HG02678 (cell line): Measurements from ENCODE around the gene NAGLU.
A peak's percentile ranks its signal among the peaks of the same experiment; 100 is the strongest.
"Not testable (repeated sequence)": the region's sequence is repeated elsewhere in the genome, so short reads cannot be mapped to it uniquely, and the experiment has no call there.

Source experiments
- ATAC-seq: cut with Tn5 transposase; IDR thresholded peaks from one replicate; pipeline ENCODE4 v1.9.1; 2021; ENCODE audit warnings: mild to moderate bottlenecking, moderate library complexity; ENCODE audit not compliant: unreplicated experiment

NAGLU gene

DNA sequence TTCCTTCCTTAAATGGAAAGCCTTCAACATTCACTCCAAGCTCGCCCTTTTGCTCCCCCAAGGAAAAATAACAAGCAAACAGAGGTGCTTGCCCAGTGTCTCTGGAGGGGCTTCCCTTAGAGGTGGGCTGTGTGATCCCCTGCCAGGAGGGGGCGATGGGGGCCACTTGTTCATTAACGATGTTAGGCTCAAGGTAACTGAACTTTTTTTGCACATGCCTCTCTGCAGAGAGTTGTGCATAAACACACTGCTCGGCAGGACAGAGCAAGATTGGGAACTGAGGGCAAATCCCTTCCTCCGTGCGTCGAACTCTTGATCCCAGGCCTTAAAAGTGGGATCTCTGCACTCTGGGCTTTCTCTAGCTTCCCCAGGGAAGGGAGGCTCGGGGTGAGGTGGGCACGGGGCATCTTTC, 15.5 kb upstream of the NAGLU start:
- ATAC-seq, result no peak

DNA sequence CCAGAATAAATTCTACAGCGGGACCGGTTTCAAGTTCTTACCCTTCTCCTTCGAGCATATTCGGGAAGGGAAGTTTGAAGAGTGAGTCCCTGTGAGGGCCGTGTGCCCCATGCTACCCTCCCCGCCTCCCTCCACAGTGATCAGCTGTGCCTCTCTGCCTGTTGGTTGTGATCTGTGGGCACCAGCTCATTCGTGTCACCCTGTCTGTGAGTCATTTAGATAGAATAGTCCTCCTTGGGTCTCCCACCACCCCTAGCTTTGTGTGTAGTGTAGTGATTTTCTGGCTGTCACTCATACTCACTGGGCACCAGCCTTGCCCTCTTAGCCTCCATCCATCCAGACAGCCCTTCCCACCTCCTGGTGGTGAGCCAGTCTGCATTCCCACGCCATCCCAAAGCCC, 15.0 kb upstream of the NAGLU start:
- no peak for ATAC-seq

DNA sequence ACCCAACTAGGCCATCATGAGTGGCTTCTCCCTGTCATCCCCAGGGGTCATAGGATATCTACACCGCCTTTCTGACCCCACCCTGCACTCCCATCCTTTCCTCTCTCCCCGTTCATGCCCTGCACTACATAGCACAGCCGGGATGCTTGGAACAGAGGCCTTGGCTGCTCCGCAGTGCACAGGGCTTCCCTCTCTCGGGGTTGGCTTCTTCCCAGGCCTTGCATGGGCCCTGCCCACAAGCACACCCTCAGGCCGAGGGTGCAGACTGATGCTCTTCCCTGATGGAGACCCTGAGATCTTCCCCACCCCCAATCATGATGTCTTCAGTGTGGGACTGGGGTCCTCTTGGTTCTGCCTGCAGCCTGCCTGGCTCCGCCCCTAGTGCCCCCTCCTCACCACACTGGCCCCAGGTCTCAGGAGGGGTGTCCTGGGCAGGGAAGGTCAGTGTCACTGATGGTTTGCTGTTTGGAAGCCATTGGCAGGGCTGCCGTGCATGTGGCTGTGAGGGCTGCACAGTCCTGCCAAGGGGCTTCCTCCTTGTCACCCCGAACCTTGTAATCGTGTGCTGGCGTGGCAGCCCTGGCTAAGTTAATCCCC, 14.3 kb upstream of the NAGLU start:
- ATAC-seq, result no peak

DNA sequence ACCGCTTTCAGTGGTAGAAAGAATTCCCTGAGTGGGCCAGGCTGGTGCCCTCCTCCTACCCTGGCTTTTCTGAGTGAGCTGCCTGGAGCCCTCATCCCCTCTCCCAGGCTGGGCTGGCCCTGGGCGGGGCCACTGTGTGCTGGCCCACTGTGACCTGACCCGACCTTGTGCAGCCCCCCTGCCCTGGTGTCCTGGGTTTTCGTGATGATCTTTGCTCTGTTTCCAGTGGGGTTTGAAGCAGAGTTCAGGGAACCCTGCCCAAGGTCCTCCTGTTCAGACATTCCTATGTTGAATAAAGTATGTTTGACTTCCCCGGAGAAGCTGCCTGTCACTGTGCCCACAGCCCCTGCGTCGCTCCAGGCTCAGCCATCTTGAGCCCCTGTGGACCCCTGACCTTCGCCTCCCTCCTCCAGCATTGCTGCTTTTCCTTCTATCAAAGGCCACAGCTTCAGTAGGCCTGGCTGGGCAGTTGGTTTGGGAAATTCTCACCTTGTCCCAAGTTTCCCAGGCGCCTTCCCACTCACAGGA, 13.7 kb upstream of the NAGLU start:
- ATAC-seq, result no peak

DNA sequence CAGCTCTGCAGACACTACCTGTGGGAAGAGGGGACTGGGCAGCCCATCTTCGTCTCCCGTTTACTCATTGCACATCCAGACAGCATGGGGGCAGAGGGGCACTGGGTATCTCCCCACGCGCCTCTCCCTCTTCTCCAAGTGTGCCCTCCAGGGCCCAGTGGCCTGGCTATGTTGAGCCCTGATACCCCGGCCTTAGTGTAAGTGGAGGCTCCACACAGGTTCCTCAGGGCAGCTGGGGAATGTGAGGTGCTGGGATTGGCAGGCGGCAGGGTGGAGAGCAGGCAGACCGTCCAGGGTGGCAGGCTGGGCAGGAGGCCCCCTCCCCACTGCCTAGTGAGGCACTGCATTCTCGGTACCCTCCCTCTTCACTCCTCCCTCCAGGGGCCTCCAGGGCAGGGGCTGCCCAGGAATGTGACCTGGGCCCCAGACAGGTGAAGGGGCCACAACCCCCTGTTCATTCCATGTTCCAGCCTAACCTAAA, 13.2 kb upstream of the NAGLU start:
- ATAC-seq, result no peak

DNA sequence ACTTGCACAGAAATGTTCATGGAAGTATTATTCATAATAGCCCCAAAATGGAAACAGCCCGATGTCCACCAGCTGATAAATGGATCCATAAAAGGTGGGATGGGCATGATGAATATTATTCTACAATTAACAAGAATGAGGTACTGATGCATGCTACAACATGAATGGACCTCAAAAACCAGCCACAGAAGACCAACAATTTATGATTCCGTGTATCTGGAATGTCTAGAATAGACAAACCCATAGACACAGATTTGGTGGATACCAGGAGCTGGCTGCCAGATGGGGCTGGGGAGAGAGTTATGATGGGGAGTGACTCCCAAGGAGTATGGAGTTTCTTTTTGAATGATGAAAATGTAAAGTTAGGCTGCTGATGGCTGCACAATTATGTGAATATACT, 10.8 kb upstream of the NAGLU start:
- no peak for ATAC-seq

DNA sequence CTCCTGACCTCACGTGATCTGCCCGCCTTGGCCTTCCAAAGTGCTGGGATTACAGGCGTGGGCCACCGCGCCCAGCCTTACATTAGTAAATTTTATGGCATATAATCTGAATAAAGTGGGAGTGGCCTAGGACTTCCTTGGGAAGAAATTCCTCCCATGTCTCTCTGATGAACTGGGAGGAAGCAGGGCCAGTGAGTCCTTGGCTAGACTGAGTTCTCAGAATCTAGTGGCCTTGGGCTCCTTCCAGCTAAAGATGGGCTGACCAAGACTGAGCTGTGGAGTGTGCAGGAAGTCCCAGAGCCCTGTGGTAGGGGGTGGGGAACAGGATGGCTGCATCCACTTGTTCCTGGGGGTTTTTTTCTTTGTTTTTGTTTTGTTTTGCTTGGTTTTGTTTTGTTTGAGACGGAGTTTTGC, 10.0 kb upstream of the NAGLU start:
- ATAC-seq, result no peak

DNA sequence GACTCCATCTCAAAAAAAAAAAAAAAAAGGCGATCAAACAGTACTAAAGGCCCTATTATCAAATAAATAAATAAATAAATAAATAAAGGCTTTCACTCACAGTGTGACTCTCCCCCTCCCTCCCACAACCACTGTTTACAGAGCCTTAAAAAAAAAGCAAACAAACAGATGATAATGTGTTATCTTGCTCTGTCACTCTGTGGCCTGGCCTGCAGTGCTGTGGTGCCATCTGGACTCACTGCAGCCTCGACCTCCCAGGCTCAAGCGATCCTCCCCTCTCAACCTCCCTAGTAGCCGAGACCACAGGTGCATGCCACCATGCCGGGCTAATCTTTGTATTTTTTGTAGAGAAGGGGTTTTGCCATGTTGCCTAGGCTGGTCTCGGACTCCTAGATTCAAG, 8.1 kb upstream of the NAGLU start:
- ATAC-seq, result no peak

DNA sequence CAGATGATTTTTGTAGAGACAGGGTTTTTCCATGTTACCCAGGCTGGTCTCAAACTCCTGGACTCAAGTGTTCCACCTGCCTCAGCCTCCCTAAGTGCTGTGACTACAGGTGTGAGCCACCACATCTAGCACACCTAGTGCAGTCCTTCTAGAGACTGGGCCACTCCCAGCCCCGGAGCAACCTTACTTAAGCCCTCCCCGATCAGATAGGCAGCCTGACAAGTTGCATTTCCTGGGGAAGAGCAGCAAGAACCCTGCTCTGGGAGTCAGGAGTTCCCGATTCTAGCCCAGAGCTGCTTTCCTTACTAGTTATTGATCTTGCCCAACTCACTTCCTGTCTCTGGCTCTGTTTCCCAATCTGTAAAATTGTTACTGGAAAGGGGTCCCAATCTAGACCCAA, 7.0 kb upstream of the NAGLU start:
- no peak for ATAC-seq

DNA sequence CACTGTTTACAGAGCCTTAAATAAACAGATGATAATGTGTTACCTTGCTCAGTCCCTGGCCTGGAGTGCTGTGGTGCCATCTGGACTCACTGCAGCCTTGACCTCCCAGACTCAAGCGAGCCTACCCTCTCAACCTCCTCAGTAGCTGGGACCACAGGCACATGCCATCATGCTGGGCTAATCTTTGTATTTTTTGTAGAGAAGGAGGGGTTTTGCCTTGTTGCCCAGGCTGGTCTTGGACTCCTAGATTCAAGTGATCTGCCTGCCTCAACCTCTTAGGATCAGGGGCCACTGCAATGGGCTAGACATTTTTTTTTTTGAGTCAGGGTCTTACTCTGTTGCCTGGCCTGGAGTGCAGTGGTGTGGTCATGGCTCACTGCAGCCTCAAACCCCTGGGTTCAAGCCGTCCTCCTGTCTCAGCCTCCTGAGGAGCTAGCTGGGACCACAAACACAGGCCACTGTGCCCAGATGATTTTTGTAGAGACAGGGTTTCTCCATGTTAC, 5.0 kb upstream of the NAGLU start:
- no peak for ATAC-seq

DNA sequence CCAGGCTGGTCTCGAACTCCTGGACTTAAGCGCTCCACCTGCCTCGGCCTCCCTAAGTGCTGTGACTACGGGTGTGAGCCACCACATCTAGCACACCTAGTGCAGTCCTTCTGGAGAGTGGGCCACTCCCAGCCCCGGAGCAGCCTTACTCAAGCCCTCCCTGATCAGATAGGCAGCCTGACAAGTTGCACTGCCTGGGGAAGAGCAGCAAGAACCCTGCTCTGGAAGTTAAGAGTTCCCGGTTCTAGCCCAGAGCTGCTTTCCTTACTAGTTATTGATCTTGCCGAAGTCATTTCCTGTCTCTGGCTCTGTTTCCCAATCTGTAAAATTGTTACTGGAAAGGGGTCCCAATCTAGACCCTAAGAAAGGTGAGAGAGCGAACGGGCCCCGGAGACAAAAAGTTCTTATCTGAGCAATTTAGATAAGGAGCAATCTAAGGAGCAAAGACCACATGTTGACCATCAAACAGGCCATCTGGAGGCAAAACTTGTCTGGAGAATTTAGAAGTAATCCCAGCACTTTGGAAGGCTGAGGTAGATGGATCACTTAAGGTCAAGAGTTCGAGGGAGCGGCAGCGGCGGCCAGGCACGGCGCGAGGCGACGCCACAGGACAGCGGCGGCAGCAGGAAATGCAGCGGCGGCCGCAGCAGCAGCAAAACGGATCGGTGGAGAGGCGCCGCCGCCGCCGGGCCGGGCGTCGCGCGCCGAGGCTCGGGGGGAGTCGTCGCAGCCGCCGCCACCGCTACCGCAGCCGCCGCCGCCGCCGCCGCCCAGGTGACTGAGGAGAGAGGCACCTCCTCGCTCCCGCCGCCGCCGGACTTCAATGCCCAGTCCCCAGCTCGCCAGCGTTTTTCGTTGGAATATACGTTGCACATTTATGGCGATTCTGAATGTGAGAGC, 4.3 kb upstream of the NAGLU start:
- no peak for ATAC-seq

DNA sequence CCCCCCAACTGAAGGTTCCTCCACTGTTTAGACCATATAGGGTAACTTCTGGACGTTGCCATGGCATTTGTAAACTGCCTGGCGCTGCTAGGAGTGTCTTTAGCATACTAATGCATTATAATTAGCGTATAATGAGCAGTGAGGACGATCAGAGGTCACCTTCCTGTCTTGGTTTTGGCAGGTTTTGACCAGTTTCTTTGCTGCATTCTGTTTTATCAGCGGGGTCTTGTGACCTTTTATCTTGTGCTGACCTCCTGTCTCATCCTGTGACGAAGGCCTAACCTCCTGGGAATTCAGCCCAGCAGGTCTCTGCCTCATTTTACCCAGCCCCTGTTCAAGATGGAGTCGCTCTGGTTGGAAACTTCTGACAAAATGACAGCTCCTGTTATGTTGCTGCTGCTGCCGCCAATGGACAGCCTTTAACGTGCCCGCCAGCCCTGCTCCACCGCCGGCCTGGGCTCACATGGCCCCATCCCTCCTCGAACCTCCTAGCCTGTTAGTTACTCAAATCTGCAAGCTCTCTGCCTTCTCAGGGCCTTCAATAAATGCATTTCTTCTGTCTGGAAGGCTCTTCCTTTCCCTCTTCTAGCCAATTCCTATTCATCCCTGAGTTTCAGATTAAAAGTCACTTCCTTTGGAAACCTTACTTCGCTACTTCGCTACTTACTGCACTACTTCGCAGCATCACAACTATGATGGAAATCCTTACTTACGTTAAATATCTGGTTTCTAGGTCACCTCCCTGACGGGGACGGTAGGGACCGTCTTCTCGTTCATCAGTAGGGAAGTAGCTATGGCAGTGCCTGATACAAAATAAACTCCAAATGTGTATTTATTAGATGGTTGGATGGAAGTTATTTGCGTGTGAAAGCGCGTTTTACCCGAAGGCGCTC, 640 bp upstream of the NAGLU start:
- no peak for ATAC-seq

DNA sequence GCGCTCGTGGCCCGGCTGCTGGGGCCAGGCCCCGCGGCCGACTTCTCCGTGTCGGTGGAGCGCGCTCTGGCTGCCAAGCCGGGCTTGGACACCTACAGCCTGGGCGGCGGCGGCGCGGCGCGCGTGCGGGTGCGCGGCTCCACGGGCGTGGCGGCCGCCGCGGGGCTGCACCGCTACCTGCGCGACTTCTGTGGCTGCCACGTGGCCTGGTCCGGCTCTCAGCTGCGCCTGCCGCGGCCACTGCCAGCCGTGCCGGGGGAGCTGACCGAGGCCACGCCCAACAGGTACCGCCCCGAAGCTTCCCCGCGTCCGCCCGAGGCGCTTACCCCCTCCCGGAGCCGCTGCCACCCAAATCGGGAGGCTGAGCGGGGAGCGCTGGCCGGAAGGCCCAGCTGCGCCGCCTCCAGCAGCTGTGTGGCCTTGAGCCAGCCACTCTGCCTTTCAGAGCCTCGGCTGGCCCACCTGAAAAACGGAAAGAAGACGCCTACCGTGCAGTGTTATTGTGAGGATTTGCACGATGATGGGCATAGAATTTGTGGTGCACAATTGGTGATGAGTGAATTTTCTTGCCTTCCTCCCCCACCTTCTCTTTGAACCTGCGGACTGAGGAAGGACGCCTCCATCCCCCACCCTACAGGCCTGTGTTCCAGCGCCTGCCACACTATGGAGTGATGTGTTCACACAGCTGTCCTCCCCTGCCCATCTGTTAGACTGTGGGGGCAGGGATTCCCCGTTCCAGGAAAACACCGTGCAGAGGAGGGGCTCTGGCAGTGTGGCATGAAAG, 523 bp downstream of the NAGLU start:
- peak; percentile 67 for ATAC-seq

DNA sequence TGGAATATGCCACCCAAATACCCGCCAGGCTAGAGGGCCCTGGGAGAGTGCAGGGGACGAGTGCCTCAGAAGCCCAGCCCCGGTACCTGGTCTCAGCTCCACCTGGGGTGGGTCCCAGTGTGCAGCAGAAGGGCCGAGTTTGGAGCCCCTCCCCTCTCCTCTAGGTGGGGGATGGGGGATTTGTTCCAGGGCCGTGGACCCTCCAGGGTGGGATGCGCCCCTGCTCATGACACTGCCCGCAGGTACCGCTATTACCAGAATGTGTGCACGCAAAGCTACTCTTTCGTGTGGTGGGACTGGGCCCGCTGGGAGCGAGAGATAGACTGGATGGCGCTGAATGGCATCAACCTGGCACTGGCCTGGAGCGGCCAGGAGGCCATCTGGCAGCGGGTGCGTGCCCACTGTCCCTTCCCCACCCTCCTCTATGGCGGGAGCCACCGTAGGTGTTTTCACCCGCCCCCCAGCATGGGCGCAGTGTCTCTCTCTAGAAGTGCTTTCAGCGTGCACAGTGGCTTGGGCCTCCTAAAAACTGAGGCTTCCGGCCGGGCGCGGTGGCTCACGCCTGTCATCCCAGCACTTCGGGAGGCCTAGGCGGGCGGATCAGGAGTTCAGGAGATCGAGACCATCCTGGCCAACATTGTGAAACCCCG, 1.2 kb downstream of the NAGLU start:
- ATAC-seq, result no peak

DNA sequence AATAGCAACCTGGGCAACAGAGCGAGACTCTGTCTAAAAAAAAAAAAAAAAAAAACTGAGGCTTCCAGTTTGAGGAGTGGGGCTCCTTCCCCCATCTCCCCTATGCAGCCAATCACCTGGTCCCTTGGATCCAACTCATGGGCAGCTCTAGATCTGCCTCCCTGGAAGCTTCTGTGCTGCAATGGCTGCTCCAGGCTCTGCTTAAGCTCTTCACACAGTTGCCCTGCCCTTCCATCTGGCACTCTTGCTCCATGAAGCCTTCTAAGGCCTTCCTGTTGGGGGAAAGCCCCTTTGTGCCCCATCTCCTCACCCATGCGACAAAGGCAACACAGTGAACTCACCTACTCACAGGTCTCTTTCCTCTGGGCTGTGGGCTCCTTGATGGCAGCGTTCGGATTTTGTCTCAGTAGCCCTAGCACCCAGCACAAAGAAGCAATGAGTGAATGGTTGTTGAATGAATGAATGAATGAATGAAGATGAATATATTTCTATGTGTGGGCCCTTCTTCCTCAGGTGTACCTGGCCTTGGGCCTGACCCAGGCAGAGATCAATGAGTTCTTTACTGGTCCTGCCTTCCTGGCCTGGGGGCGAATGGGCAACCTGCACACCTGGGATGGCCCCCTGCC, 1.9 kb downstream of the NAGLU start:
- no peak for ATAC-seq

DNA sequence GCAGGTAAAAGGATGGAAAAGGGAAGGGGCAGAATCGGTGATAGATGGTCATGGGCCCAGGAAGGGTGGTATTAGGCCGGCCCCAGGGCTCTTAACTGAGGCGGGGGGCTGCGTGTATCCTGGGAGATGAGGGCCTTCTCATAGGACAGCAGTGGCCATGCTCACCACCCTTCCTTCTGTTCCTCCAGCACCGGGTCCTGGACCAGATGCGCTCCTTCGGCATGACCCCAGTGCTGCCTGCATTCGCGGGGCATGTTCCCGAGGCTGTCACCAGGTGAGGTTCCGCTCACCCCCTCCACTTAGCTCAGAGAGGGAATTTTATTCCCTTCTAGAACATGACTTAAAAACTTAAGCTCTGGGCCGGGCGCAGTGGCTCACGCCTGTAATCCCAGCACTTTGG, 2.4 kb downstream of the NAGLU start:
- ATAC-seq, result no peak

DNA sequence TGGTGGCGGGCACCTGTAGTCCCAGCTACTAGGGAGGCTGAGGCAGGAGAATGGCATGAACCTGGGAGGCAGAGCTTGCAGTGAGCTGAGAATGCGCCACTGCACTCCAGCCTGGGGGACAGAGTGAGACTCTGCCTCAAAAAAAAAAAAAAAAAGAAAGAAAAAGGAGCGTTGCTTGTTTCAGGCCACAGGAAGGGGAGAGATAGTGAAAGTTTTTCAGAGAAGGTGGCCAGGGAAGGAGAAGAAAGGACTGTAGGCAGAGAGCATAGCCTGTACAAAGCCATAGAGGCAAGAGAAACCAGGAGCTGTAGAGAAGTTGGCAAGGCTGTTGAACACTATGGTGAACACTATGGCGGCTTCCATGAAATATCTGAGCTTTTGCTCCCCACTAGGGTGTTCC, 4.5 kb downstream of the NAGLU start:
- not testable (repeated sequence) for ATAC-seq

DNA sequence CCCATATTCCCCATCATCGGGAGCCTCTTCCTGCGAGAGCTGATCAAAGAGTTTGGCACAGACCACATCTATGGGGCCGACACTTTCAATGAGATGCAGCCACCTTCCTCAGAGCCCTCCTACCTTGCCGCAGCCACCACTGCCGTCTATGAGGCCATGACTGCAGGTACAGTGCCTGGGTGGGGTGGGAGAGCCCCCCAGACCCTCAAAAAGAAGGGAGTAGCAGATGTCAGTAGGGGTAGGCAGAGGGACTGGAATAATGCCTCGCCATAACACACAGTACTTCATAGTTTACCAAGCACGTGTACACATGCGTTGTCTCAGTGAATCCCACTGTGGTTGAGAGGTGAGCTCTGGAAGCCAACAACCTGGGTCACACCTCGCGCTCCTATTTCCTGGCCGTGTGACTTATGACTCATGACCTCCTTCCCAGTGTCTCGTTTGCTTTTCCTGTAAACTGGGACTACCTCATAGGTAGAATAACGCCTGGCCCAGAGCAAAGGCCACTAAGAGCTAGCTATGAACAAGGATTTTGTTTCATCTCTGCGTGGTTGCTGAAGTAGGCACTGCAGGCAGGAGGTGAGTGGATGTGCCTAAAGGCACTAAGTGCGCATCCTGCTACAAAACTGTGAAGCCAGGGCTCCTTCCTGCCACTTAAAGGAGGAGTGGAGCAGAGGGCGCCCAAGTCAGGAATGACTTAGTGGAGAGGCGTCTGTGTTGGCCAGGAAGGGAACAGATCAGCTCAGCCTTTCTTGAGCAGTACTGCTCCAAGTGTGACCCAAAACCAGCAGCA, 5.2 kb downstream of the NAGLU start:
- no peak for ATAC-seq
